Mesenchymal stem cell (in vitro differentiated cells and primary cell): ENCODE measurements around the gene MEX3D.

Source experiments
- DNase-seq: peaks from one replicate; pipeline ENCODE4 v3.0.0-alpha.2; 2013
- H2AFZ ChIP-seq: one replicate; pipeline ENCODE4 v1.6.1; 2013; ENCODE audit warnings: low read depth, mild to moderate bottlenecking, control low read depth, inconsistent platforms, low read length, moderate library complexity
- H2AK5ac ChIP-seq: 2 replicates; pipeline ENCODE4 v1.6.1; 2013; ENCODE audit warnings: low read length, moderate library complexity, mild to moderate bottlenecking, inconsistent platforms; ENCODE audit not compliant: severe bottlenecking
- H2BK120ac ChIP-seq: one replicate; pipeline ENCODE4 v1.6.1; 2013; ENCODE audit warnings: low read depth, mild to moderate bottlenecking, inconsistent platforms, low read length, moderate library complexity
- H2BK12ac ChIP-seq, 2 experiments: one replicate each; pipeline ENCODE4 v1.6.1; 2013; ENCODE audit warnings: inconsistent platforms in 2 of 2, low read length in 2 of 2, mild to moderate bottlenecking in 2 of 2, moderate library complexity in 2 of 2, control low read depth in 1 of 2
- H2BK15ac ChIP-seq: one replicate; pipeline ENCODE4 v1.6.1; 2013; ENCODE audit warnings: mild to moderate bottlenecking, low read depth, inconsistent platforms; ENCODE audit not compliant: poor library complexity, severe bottlenecking
- H2BK5ac ChIP-seq: 2 replicates; pipeline ENCODE4 v1.6.1; 2013; ENCODE audit warnings: low read depth, mild to moderate bottlenecking, low read length, control low read depth, inconsistent platforms; ENCODE audit not compliant: poor library complexity, severe bottlenecking
- H3K14ac ChIP-seq, 2 experiments: one replicate each; pipeline ENCODE4 v1.6.1; 2013; ENCODE audit warnings: inconsistent platforms in 2 of 2, low read length in 2 of 2, control low read depth in 1 of 2, mild to moderate bottlenecking in 1 of 2, moderate library complexity in 1 of 2
- H3K18ac ChIP-seq, 2 experiments: one replicate each; pipeline ENCODE4 v1.6.1; 2013; ENCODE audit warnings: inconsistent platforms in 2 of 2, low read length in 2 of 2, control low read depth in 1 of 2, low read depth in 1 of 2, mild to moderate bottlenecking in 1 of 2
- H3K23ac ChIP-seq, 2 experiments: one replicate each; pipeline ENCODE4 v1.6.1; 2013; ENCODE audit warnings: inconsistent platforms in 2 of 2, low read length in 2 of 2, mild to moderate bottlenecking in 2 of 2, moderate library complexity in 2 of 2, control low read depth in 1 of 2
- H3K27ac ChIP-seq: 2 replicates; pipeline ENCODE4 v1.5.1; 2013; ENCODE audit warnings: mild to moderate bottlenecking, moderate library complexity, low read length, control low read depth, inconsistent platforms; ENCODE audit not compliant: poor library complexity, severe bottlenecking
- H3K27me3 ChIP-seq, 2 experiments: 2 replicates each; pipeline versions ENCODE4 v1.6.1 to v1.7.0; 2013; ENCODE audit warnings: low read length in 2 of 2, mild to moderate bottlenecking in 2 of 2, moderate library complexity in 2 of 2, control low read depth in 1 of 2, inconsistent platforms in 1 of 2; ENCODE audit not compliant: control insufficient read depth in 1 of 2, insufficient read depth in 1 of 2
- H3K36me3 ChIP-seq, 2 experiments: 2 replicates each; pipeline versions ENCODE4 v1.6.1 to v1.7.0; 2013; ENCODE audit warnings: low read length in 2 of 2, control low read depth in 1 of 2, inconsistent platforms in 1 of 2, low read depth in 1 of 2, mild to moderate bottlenecking in 1 of 2; ENCODE audit not compliant: insufficient read depth in 2 of 2, control insufficient read depth in 1 of 2
- H3K4ac ChIP-seq, 2 experiments: one replicate each; pipeline ENCODE4 v1.6.1; 2013; ENCODE audit warnings: inconsistent platforms in 2 of 2, low read length in 2 of 2, mild to moderate bottlenecking in 2 of 2, moderate library complexity in 2 of 2, control low read depth in 1 of 2, low read depth in 1 of 2
- H3K4me1 ChIP-seq: 2 replicates; pipeline ENCODE4 v1.6.1; 2013; ENCODE audit warnings: low read depth, low read length, control low read depth; ENCODE audit not compliant: control insufficient read depth, insufficient read depth
- H3K4me2 ChIP-seq: 2 replicates; pipeline ENCODE4 v1.6.1; 2013; ENCODE audit warnings: low read length, mild to moderate bottlenecking, inconsistent platforms; ENCODE audit not compliant: poor library complexity, severe bottlenecking
- H3K4me3 ChIP-seq, 2 experiments: 2 replicates each; pipeline versions ENCODE4 v1.5.1 to v1.7.0; 2013; ENCODE audit warnings: low read length in 2 of 2, mild to moderate bottlenecking in 2 of 2, control low read depth in 1 of 2, low read depth in 1 of 2; ENCODE audit not compliant: insufficient read depth in 1 of 2
- H3K79me1 ChIP-seq: replicated peaks from 2 replicates; pipeline ENCODE4 v1.6.1; 2013; ENCODE audit warnings: mild to moderate bottlenecking, control low read depth, low read length, inconsistent platforms; ENCODE audit not compliant: poor library complexity, severe bottlenecking
- H3K9ac ChIP-seq: 2 replicates; pipeline ENCODE4 v1.7.0; 2013; ENCODE audit warnings: mild to moderate bottlenecking, low read length, moderate library complexity
- H3K9me3 ChIP-seq: 2 replicates; pipeline ENCODE4 v1.7.0; 2013; ENCODE audit warnings: mild to moderate bottlenecking, low read length; ENCODE audit not compliant: control insufficient read depth
- H4K8ac ChIP-seq: one replicate; pipeline ENCODE4 v1.6.1; 2013; ENCODE audit warnings: inconsistent platforms, mild to moderate bottlenecking, low read length, moderate library complexity
- H4K91ac ChIP-seq: one replicate; pipeline ENCODE4 v1.6.1; 2013; ENCODE audit warnings: mild to moderate bottlenecking, low read length, inconsistent platforms
- WGBS: methylation state at CpG from one replicate; pipeline ENCODE4 v1.1.7; 2013; ENCODE audit warnings: mixed read lengths; 5-methylcytosine and 5-hydroxymethylcytosine counted together

The MEX3D gene

DNA sequence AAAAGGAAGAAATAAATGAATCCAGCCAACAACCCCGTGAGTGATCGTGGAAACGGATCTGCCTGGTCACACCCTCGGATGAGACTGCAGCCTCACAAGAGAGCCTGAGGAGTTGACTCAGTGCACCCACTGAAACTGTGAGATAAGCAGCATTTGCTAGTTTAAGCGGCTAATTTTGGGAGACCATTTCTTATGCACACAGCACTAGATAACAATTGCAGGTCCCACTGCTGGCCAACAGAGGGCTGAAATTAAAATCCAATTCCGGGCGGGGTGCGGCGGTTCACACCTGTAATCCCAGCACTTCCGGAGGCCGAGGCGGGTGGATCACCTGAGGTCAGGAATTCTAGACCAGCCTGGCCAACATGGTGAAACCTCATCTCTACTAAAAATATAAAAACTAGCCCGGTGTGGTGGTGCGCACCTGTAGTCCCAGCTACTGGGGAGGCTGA is 33.5 kb upstream of the MEX3D start:
- Histone ChIP-seq H4K91ac (no peak overlapping the region), H2BK120ac (no peak overlapping the region), H3K4me2 (no peak overlapping the region), H4K8ac (no peak overlapping the region), H3K9me3 (no peaks in the 10 kb centered on the region), H3K23ac (no peak overlapping the region), H2BK5ac (no peak overlapping the region), H2AK5ac (no peak overlapping the region), H3K36me3 (peaks cover 35 to 47% of the 10 kb centered on the region in 2 experiments), H3K4ac (no peak overlapping the region), H2BK15ac (no peak overlapping the region), H3K9ac (no peak overlapping the region), H3K4me1 (peaks cover 18% of the 10 kb centered on the region), H3K27ac (no peak overlapping the region), H2AFZ (no peak overlapping the region), H3K79me1 (peaks cover 24% of the 10 kb centered on the region), H3K27me3 (no peaks in the 10 kb centered on the region), H3K4me3 (no peak overlapping the region), H2BK12ac (no peak overlapping the region), H3K14ac (no peak overlapping the region), H3K18ac (no peak overlapping the region)
- DNase-seq, result no peak
- WGBS, result 97% methylated on average over 14 of the region's 14 CpGs

DNA sequence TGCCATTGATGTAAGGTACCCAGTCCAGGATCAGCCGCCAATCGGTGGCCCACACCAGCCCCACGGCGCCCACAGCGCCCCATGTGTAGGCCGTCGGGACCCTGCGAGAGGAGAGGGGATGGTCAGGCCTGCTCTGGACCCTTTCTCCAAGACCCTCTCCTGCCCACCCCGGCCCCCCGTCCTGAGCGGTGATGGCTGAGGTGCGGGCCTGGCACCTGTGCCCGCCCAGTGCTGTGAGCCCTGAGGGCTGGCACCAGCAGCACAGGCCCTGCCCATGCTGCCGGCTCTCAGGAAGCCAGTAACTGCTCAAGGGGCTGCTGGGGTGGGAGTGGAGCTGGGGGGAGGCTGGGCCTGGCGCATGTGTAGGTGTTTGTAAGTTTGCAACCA is 31.3 kb upstream of the MEX3D start:
- Histone ChIP-seq H2BK12ac (no peak overlapping the region), H3K27me3 (no peaks in the 10 kb centered on the region), H2AK5ac (no peak overlapping the region), H3K36me3 (peaks cover 48 to 58% of the 10 kb centered on the region in 2 experiments), H2BK5ac (no peak overlapping the region), H3K23ac (no peak overlapping the region), H3K4me2 (no peak overlapping the region), H4K91ac (peak overlapping the region; percentile 20), H3K79me1 (peaks cover 21% of the 10 kb centered on the region), H2BK120ac (no peak overlapping the region), H4K8ac (no peak overlapping the region), H3K4me3 (no peak overlapping the region), H3K4ac (no peak overlapping the region), H3K27ac (no peak overlapping the region), H3K9me3 (no peaks in the 10 kb centered on the region), H2AFZ (no peak overlapping the region), H3K4me1 (peaks cover 14% of the 10 kb centered on the region), H3K18ac (no peak overlapping the region), H3K9ac (no peak overlapping the region), H3K14ac (no peak overlapping the region), H2BK15ac (no peak overlapping the region)
- DNase-seq, result no peak
- over 99% methylated on average over 15 of the region's 15 CpGs for WGBS

- DNase-seq, result no peak
- no peak overlapping the region for H3K14ac ChIP-seq
- H3K4me3 ChIP-seq, result no peak overlapping the region
- no peak overlapping the region for H4K91ac ChIP-seq
- no peak overlapping the region for H3K27ac ChIP-seq
- H3K27me3 ChIP-seq, result no peaks in the 10 kb centered on the region
- H3K18ac ChIP-seq, result no peak overlapping the region
- 97% methylated on average over 19 of the region's 20 CpGs for WGBS
- peaks cover 10% of the 10 kb centered on the region for H3K4me1 ChIP-seq
- H3K4me2 ChIP-seq, result no peak overlapping the region
- no peak overlapping the region for H2AFZ ChIP-seq
- H2AK5ac ChIP-seq, result no peak overlapping the region
- H3K79me1 ChIP-seq, result peaks cover 21% of the 10 kb centered on the region
- peaks cover 53 to 62% of the 10 kb centered on the region in 2 experiments for H3K36me3 ChIP-seq
- no peak overlapping the region for H3K23ac ChIP-seq
- no peak overlapping the region for H2BK12ac ChIP-seq
- no peak overlapping the region for H2BK5ac ChIP-seq
- no peaks in the 10 kb centered on the region for H3K9me3 ChIP-seq
- no peak overlapping the region for H2BK120ac ChIP-seq
- no peak overlapping the region for H3K9ac ChIP-seq
- no peak overlapping the region for H2BK15ac ChIP-seq
- H4K8ac ChIP-seq, result peak overlapping the region; percentile 0
- H3K4ac ChIP-seq, result no peak overlapping the region
Observed at GRCh38 chr19:1598777-1599459, 30.8 kb upstream of the MEX3D start.

GRCh38 chr19:1593501-1593772 is 25.3 kb upstream of the MEX3D start:
- H2BK5ac ChIP-seq, result no peak overlapping the region
- no peak overlapping the region for H3K4ac ChIP-seq
- H2AFZ ChIP-seq, result no peak overlapping the region
- H3K27me3 ChIP-seq, result no peaks in the 10 kb centered on the region
- no peak overlapping the region for H2BK120ac ChIP-seq
- no peak overlapping the region for H3K18ac ChIP-seq
- no peak overlapping the region for H2BK15ac ChIP-seq
- H3K9me3 ChIP-seq, result no peaks in the 10 kb centered on the region
- H3K36me3 ChIP-seq, result peaks cover 32 to 35% of the 10 kb centered on the region in 2 experiments
- H2AK5ac ChIP-seq, result no peak overlapping the region
- no peak overlapping the region for H3K14ac ChIP-seq
- no peak overlapping the region for H3K27ac ChIP-seq
- H4K8ac ChIP-seq, result peak overlapping the region; percentile 95
- no peak overlapping the region for H3K23ac ChIP-seq
- H3K79me1 ChIP-seq, result peaks cover 9% of the 10 kb centered on the region
- peak overlapping the region; percentile 25 for H4K91ac ChIP-seq
- no peak for DNase-seq
- H3K4me2 ChIP-seq, result no peak overlapping the region
- H3K9ac ChIP-seq, result peak overlapping the region; percentile 89
- peak overlapping the region in 1 of 2 experiments; percentile 28 for H2BK12ac ChIP-seq
- WGBS, result 95% methylated on average over 10 of the region's 10 CpGs
- peaks cover 18% of the 10 kb centered on the region for H3K4me1 ChIP-seq
- H3K4me3 ChIP-seq, result peak overlapping the region in 1 of 2 experiments; percentile 82
